Neuronal stem cell (in vitro differentiated cells): Measurements from ENCODE around the gene SEC23IP.

Source experiments
- DNase-seq: peaks from one replicate; pipeline ENCODE4 v3.0.0-alpha.2; 2013; ENCODE audit warnings: low spot score
- H2AFZ ChIP-seq: one replicate; pipeline ENCODE4 v1.6.1; 2013; ENCODE audit warnings: mild to moderate bottlenecking, low read length, inconsistent platforms
- H2AK5ac ChIP-seq: 2 replicates; pipeline ENCODE4 v1.6.1; 2013; ENCODE audit warnings: low read depth, mild to moderate bottlenecking, inconsistent platforms, low read length, moderate library complexity, mixed read lengths
- H2BK120ac ChIP-seq: 2 replicates; pipeline ENCODE4 v1.6.1; 2013; ENCODE audit warnings: low read depth, mild to moderate bottlenecking, inconsistent platforms, low read length, moderate library complexity, mixed read lengths
- H2BK12ac ChIP-seq: one replicate; pipeline ENCODE4 v1.6.1; 2013; ENCODE audit warnings: low read length, inconsistent platforms
- H2BK15ac ChIP-seq: 2 replicates; pipeline ENCODE4 v1.6.1; 2013; ENCODE audit warnings: mild to moderate bottlenecking, low read length, inconsistent platforms, mixed read lengths
- H2BK5ac ChIP-seq: one replicate; pipeline ENCODE4 v1.6.1; 2013; ENCODE audit warnings: inconsistent platforms, mild to moderate bottlenecking, low read length, moderate library complexity
- H3K14ac ChIP-seq: one replicate; pipeline ENCODE4 v1.6.1; 2013; ENCODE audit warnings: low read length, inconsistent platforms
- H3K18ac ChIP-seq: 2 replicates; pipeline ENCODE4 v1.6.1; 2013; ENCODE audit warnings: low read length, inconsistent platforms
- H3K23ac ChIP-seq: 2 replicates; pipeline ENCODE4 v1.6.1; 2013; ENCODE audit warnings: low read depth, mild to moderate bottlenecking, mixed read lengths, low read length, inconsistent platforms; ENCODE audit not compliant: poor library complexity
- H3K27ac ChIP-seq: replicated peaks from 3 replicates; pipeline ENCODE4 v1.5.1; 2013; ENCODE audit warnings: low read length, inconsistent platforms
- H3K27me3 ChIP-seq, 3 experiments: 2 replicates each; pipeline ENCODE4 v1.6.1; 2013; ENCODE audit warnings: low read length in 3 of 3, mild to moderate bottlenecking in 2 of 3, inconsistent platforms in 1 of 3, low read depth in 1 of 3, mixed read lengths in 1 of 3, moderate library complexity in 1 of 3; ENCODE audit not compliant: control insufficient read depth in 3 of 3, insufficient read depth in 3 of 3
- H3K36me3 ChIP-seq, 2 donors: replicated peaks in 1 of 2; 2 replicates each; pipeline ENCODE4 v1.6.1; 2013; ENCODE audit warnings: low read length in 2 of 2; ENCODE audit not compliant: control insufficient read depth in 2 of 2, insufficient read depth in 2 of 2
- H3K4ac ChIP-seq: 2 replicates; pipeline ENCODE4 v1.6.1; 2013; ENCODE audit warnings: inconsistent platforms, mild to moderate bottlenecking, low read length, moderate library complexity
- H3K4me1 ChIP-seq, 2 donors: 1 replicate in 1 of 2; 2 replicates in 1 of 2; pipeline ENCODE4 v1.6.1; 2013; ENCODE audit warnings: low read length in 2 of 2, low read depth in 1 of 2; ENCODE audit not compliant: control insufficient read depth in 2 of 2, insufficient read depth in 1 of 2
- H3K4me2 ChIP-seq: one replicate; pipeline ENCODE4 v1.6.1; 2013; ENCODE audit warnings: mild to moderate bottlenecking, low read length, inconsistent platforms; ENCODE audit not compliant: insufficient read depth, poor library complexity, severe bottlenecking
- H3K4me3 ChIP-seq, 2 donors: 2 replicates each; pipeline ENCODE4 v1.5.1; 2013; ENCODE audit warnings: low read length in 2 of 2, mild to moderate bottlenecking in 2 of 2, inconsistent platforms in 1 of 2, moderate library complexity in 1 of 2
- H3K79me1 ChIP-seq: one replicate; pipeline ENCODE4 v1.6.1; 2013; ENCODE audit warnings: low read depth, mild to moderate bottlenecking, inconsistent platforms, low read length, moderate library complexity
- H3K9ac ChIP-seq: one replicate; pipeline ENCODE4 v1.6.1; 2013; ENCODE audit warnings: mild to moderate bottlenecking, low read depth, low read length, inconsistent platforms; ENCODE audit not compliant: poor library complexity
- H3K9me3 ChIP-seq, 2 donors: replicated peaks in 1 of 2; 2 replicates each; pipeline versions ENCODE3 to v1.6.1; 2013; ENCODE audit warnings: low read length in 2 of 2, mild to moderate bottlenecking in 2 of 2, inconsistent platforms in 1 of 2, low read depth in 1 of 2, mixed read lengths in 1 of 2, moderate library complexity in 1 of 2; ENCODE audit not compliant: control insufficient read depth in 2 of 2, insufficient read depth in 1 of 2
- H4K8ac ChIP-seq: one replicate; pipeline ENCODE4 v1.6.1; 2013; ENCODE audit warnings: low read depth, mild to moderate bottlenecking, inconsistent platforms, low read length, moderate library complexity
- H4K91ac ChIP-seq: one replicate; pipeline ENCODE4 v1.6.1; 2013; ENCODE audit warnings: low read length, low read depth, mild to moderate bottlenecking, inconsistent platforms; ENCODE audit not compliant: poor library complexity
- WGBS, 2 donors: extraction: QIAGEN DNeasy Blood & Tissue Kit; methylation state at CpG; one replicate each; pipeline ENCODE4 v1.1.7; 2013; ENCODE audit warnings: missing lambda C conversion rate in 2 of 2, mixed read lengths in 1 of 2; ENCODE audit not compliant: insufficient read length in 2 of 2, insufficient replicate concordance in 1 of 2; ENCODE audit errors: extremely low coverage in 2 of 2; 5-methylcytosine and 5-hydroxymethylcytosine counted together

The SEC23IP gene

DNA sequence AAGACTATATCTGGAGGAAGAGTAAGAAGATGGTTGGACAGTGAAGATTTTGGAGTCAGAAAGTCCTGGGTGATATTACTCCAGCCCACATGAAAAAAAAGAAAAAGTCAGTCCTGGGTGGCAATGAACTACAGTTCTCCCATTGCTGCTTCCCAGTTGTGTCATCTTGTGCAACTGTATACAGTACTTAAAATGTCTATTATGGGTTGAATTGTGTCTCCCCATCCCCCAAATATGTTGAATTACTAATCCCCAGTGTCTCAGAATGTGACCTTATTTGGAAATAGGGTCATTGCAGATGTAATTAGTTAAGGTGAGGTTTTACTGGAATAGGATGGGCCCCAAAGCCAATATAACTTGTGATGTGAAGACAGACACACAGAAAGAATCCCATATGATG is 15.6 kb downstream of the SEC23IP start:
- no peaks in the 10 kb centered on the region for H3K4me1 ChIP-seq
- no peak overlapping the region for H3K23ac ChIP-seq
- H3K79me1 ChIP-seq = no peaks in the 10 kb centered on the region
- H3K9me3 ChIP-seq = no peaks in the 10 kb centered on the region
- DNase-seq = no peak
- H3K18ac ChIP-seq = no peak overlapping the region
- no peaks in the 10 kb centered on the region for H3K27me3 ChIP-seq
- no peak overlapping the region for H2BK120ac ChIP-seq
- no peak overlapping the region for H2AK5ac ChIP-seq
- no peak overlapping the region for H3K9ac ChIP-seq
- H2AFZ ChIP-seq = no peak overlapping the region
- no peak overlapping the region for H3K14ac ChIP-seq
- H2BK5ac ChIP-seq = no peak overlapping the region
- H4K8ac ChIP-seq = no peak overlapping the region
- H3K27ac ChIP-seq = no peak overlapping the region
- H4K91ac ChIP-seq = no peak overlapping the region
- no peak overlapping the region for H3K4me3 ChIP-seq
- no peak overlapping the region for H3K4me2 ChIP-seq
- peaks cover 21 to 97% of the 10 kb centered on the region in 2 donors for H3K36me3 ChIP-seq
- H3K4ac ChIP-seq = no peak overlapping the region
- no peak overlapping the region for H2BK12ac ChIP-seq
- H2BK15ac ChIP-seq = no peak overlapping the region

DNA sequence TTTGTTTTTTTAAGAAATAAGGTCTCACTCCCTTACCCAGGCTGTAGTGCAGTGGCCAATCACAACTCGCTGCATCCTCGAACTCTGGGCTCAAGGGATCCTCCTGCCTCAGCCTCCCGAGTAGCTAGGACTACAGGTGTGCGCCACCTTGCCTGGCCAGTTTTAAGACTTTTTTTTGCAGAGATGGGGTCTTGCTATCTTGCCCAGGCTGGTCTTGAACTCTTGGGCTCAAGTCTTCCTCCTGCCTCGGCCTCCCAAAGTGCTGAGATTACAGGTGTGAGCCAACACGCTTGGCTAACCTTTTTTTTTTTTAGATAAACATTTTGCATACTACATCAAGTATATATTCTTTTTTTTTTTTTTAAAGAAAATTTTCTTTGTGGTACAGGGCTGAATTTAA is 18.2 kb downstream of the SEC23IP start:
- H3K36me3 ChIP-seq = peaks cover 10 to 91% of the 10 kb centered on the region in 2 donors

DNA sequence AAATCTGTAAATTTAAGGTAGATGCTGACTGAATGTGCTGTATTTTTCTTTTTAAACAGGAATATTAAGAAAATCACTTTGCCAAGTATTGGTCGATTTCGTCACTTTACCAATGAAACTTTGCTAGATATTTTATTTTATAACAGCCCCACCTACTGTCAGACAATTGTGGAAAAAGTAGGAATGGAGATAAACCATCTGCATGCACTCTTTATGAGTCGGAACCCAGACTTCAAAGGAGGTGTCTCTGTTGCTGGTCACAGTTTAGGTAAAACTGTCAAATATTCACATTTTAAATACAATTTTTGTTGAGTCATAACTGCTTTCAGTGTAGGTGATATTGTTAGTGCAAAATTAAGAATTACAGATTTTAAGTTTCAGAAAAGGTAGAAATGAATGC is 25.2 kb downstream of the SEC23IP start:
- DNase-seq = no peak
- Histone ChIP-seq H2AFZ (no peak overlapping the region), H4K8ac (no peak overlapping the region), H2AK5ac (no peak overlapping the region), H3K9ac (no peak overlapping the region), H3K27me3 (no peaks in the 10 kb centered on the region), H2BK15ac (no peak overlapping the region), H3K36me3 (peaks cover 13 to 93% of the 10 kb centered on the region in 2 donors), H4K91ac (no peak overlapping the region), H3K18ac (no peak overlapping the region), H3K4ac (no peak overlapping the region), H3K79me1 (no peaks in the 10 kb centered on the region), H2BK120ac (no peak overlapping the region), H3K27ac (no peak overlapping the region), H3K9me3 (no peaks in the 10 kb centered on the region), H3K23ac (no peak overlapping the region), H3K14ac (no peak overlapping the region), H2BK12ac (no peak overlapping the region), H2BK5ac (no peak overlapping the region), H3K4me2 (no peak overlapping the region), H3K4me3 (no peak overlapping the region), H3K4me1 (no peaks in the 10 kb centered on the region)
- WGBS, 2 donors = no CpG with 5 or more reads among the region's 3 CpGs

More for the DNA sequence above, 18.2 kb downstream of the SEC23IP start:
- Histone ChIP-seq H3K27me3 (no peaks in the 10 kb centered on the region), H2AK5ac (no peak overlapping the region), H2BK12ac (no peak overlapping the region), H2AFZ (no peak overlapping the region), H3K14ac (no peak overlapping the region), H2BK120ac (no peak overlapping the region), H3K27ac (no peak overlapping the region), H3K4me2 (no peak overlapping the region), H3K4me3 (no peak overlapping the region), H3K4ac (no peak overlapping the region), H4K8ac (no peak overlapping the region), H4K91ac (no peak overlapping the region), H3K18ac (no peak overlapping the region), H3K4me1 (no peaks in the 10 kb centered on the region), H3K79me1 (no peaks in the 10 kb centered on the region), H3K23ac (no peak overlapping the region), H3K9ac (no peak overlapping the region), H2BK15ac (no peak overlapping the region), H3K9me3 (no peaks in the 10 kb centered on the region), H2BK5ac (no peak overlapping the region)
- no CpG with 5 or more reads among the region's 6 CpGs for WGBS, 2 donors
- no peak for DNase-seq

DNA sequence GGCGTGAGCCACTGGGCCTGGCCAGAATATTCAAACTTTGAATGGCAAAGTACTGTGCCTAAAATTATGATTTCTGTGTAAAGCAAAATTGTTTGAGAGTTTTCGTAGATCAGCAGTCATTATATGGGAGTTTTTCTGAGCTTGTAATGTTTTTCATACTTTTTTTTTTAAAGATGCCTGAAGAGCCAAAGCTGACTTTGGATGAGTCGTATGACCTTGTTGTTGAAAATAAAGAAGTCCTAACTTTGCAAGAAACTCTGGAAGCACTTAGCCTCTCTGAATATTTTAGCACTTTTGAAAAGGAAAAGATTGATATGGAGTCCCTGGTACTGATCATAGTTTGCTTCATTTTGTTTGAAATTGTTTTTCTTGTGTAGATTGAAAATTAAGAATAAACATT is 26.7 kb downstream of the SEC23IP start:
- Histone ChIP-seq H2AFZ (no peak overlapping the region), H2BK120ac (no peak overlapping the region), H3K4ac (no peak overlapping the region), H3K79me1 (no peaks in the 10 kb centered on the region), H2AK5ac (no peak overlapping the region), H3K4me2 (no peak overlapping the region), H3K36me3 (peaks cover 11 to 95% of the 10 kb centered on the region in 2 donors), H3K23ac (no peak overlapping the region), H2BK5ac (no peak overlapping the region), H2BK15ac (no peak overlapping the region), H4K91ac (no peak overlapping the region), H3K18ac (no peak overlapping the region), H3K14ac (no peak overlapping the region), H4K8ac (no peak overlapping the region), H3K27ac (no peak overlapping the region), H3K27me3 (no peaks in the 10 kb centered on the region), H3K4me1 (no peaks in the 10 kb centered on the region), H3K4me3 (no peak overlapping the region), H3K9me3 (no peaks in the 10 kb centered on the region), H2BK12ac (no peak overlapping the region), H3K9ac (no peak overlapping the region)
- no CpG with 5 or more reads among the region's 3 CpGs for WGBS, 2 donors
- no peak for DNase-seq
